GM04504 (cell line): Measurements from ENCODE around the gene CASP3.
A peak's percentile ranks its signal among the peaks of the same experiment; 100 is the strongest.

Source experiments
- DNase-seq: peaks from one replicate; pipeline ENCODE4 v3.0.0-alpha.2; 2012; ENCODE audit warnings: low read depth

The CASP3 gene

GRCh38 chr4:184649026-184649970 lies at the start of gene CASP3, which contains the start of gene PRIMPOL:
Gene CASP3 (minus strand): TSS chr4:184649447. CDS start chr4:184638453, 10,994 bp downstream.
Gene PRIMPOL (plus strand): TSS chr4:184649738. CDS start chr4:184657141, 7,403 bp downstream.
- peak; percentile 93 for DNase-seq

GRCh38 chr4:184697956-184698355 lies 48.7 kb upstream of the CASP3 start:
- DNase-seq, result no peak

- no peak for DNase-seq
Observed at GRCh38 chr4:184695178-184695896, 46.1 kb upstream of the CASP3 start.

- DNase-seq, result no peak
Observed at GRCh38 chr4:184694412-184694956, 45.2 kb upstream of the CASP3 start.

- DNase-seq, result no peak
Observed at GRCh38 chr4:184693056-184693455, 43.8 kb upstream of the CASP3 start.

GRCh38 chr4:184689681-184690080 lies 40.4 kb upstream of the CASP3 start:
- no peak for DNase-seq

- peak; percentile 71 for DNase-seq
Observed at GRCh38 chr4:184688447-184688846, 39.2 kb upstream of the CASP3 start.

GRCh38 chr4:184688005-184688404 lies 38.8 kb upstream of the CASP3 start:
- no peak for DNase-seq

- DNase-seq, result no peak
Observed at GRCh38 chr4:184684491-184685189, 35.4 kb upstream of the CASP3 start.

GRCh38 chr4:184681916-184682315 lies 32.7 kb upstream of the CASP3 start:
- DNase-seq, result no peak

- DNase-seq, result no peak
Observed at GRCh38 chr4:184680698-184681097, 31.5 kb upstream of the CASP3 start.

GRCh38 chr4:184675821-184676492 lies 26.7 kb upstream of the CASP3 start:
- DNase-seq, result no peak

- DNase-seq, result no peak
Observed at GRCh38 chr4:184675018-184675417, 25.8 kb upstream of the CASP3 start.

GRCh38 chr4:184674011-184674410 lies 24.8 kb upstream of the CASP3 start:
- DNase-seq, result no peak

GRCh38 chr4:184672741-184673140 lies 23.5 kb upstream of the CASP3 start:
- DNase-seq, result no peak

- DNase-seq, result no peak
Observed at GRCh38 chr4:184671101-184671500, 21.9 kb upstream of the CASP3 start.

- DNase-seq, result no peak
Observed at GRCh38 chr4:184669251-184669650, 20.0 kb upstream of the CASP3 start.

GRCh38 chr4:184668511-184669114 lies 19.4 kb upstream of the CASP3 start:
- DNase-seq, result no peak

GRCh38 chr4:184668096-184668495 lies 18.8 kb upstream of the CASP3 start:
- DNase-seq, result no peak

GRCh38 chr4:184666670-184667069 lies 17.4 kb upstream of the CASP3 start:
- DNase-seq, result no peak
